SK-N-SH (cell line): ENCODE data around the gene TPRG1L. TPM values are rescaled to one million over a fixed set of nuclear protein-coding genes. Genes with fewer than 3 reads are reported as not detected.

Source experiments
- CTCF ChIA-PET: fragments of 300-600, 350-600 bp; formaldehyde crosslinking; extraction: SDS; loops from one replicate; lab custom pipeline; 2021; lab: Yijun Ruan, JAX
- POLR2A ChIA-PET: fragments of 350-600 bp; sonication (Branson Sonifier 250); formaldehyde crosslinking; extraction: SDS; loops from one replicate; lab custom pipeline; 2020; ENCODE audit warnings: antibody characterized with exemption, inconsistent platforms; lab: Yijun Ruan, JAX
- DNase-seq: peaks from one replicate; pipeline ENCODE4 v3.0.0; 2012
- H2AFZ ChIP-seq: fragments of 200-600 bp; sonication (generic); 2 replicates; pipeline ENCODE4 v1.8.1; 2016; ENCODE audit warnings: antibody characterized with exemption, mild to moderate bottlenecking, low read depth
- H3F3A ChIP-seq: fragments of 200-600 bp; sonication (generic); replicated peaks from 2 replicates; pipeline ENCODE3; 2016; ENCODE audit warnings: antibody characterized with exemption, mild to moderate bottlenecking; ENCODE audit not compliant: insufficient read depth
- H3K27ac ChIP-seq, 2 experiments: fragments of 200-500 bp in 1 of 2; fragments of 200-600 bp in 1 of 2; sonication (Bioruptor generic) in 1 of 2; sonication (generic), shearing (Covaris generic) in 1 of 2; 2 replicates each; pipeline versions ENCODE4 v1.5.1 to v1.6.1; 2014 to 2016; ENCODE audit warnings: low read depth in 2 of 2, inconsistent platforms in 1 of 2, low read length in 1 of 2, mild to moderate bottlenecking in 1 of 2, mixed read lengths in 1 of 2
- H3K27me3 ChIP-seq: fragments of 200-600 bp; sonication (generic), shearing (Covaris generic); 2 replicates; pipeline ENCODE4 v1.6.1; 2016; ENCODE audit warnings: mixed run types; ENCODE audit not compliant: insufficient read depth
- H3K36me3 ChIP-seq, 2 experiments: fragments of 200-500 bp in 1 of 2; fragments of 200-600 bp in 1 of 2; sonication (Bioruptor generic) in 1 of 2; sonication (generic) in 1 of 2; replicated peaks in 1 of 2; 2 replicates each; pipeline versions ENCODE3 to v1.5.1; 2014 to 2016; ENCODE audit warnings: low read length in 1 of 2, mild to moderate bottlenecking in 1 of 2; ENCODE audit not compliant: insufficient read depth in 2 of 2, control insufficient read depth in 1 of 2
- H3K4me1 ChIP-seq, 2 experiments: fragments of 200-500 bp in 1 of 2; fragments of 200-600 bp in 1 of 2; sonication (Bioruptor generic) in 1 of 2; sonication (generic), shearing (Covaris generic) in 1 of 2; 2 replicates each; pipeline versions ENCODE4 v1.5.1 to v1.6.1; 2014 to 2016; ENCODE audit warnings: low read depth in 1 of 2, low read length in 1 of 2, mixed run types in 1 of 2; ENCODE audit not compliant: insufficient read depth in 2 of 2, control insufficient read depth in 1 of 2
- H3K4me2 ChIP-seq: fragments of 200-600 bp; sonication (generic), shearing (Covaris generic); 2 replicates; pipeline ENCODE4 v1.6.1; 2017; ENCODE audit warnings: mixed run types
- H3K4me3 ChIP-seq, 2 experiments: fragments of 200-500 bp in 1 of 2; fragments of 200-600 bp in 1 of 2; sonication (Bioruptor generic) in 1 of 2; sonication (generic), shearing (Covaris generic) in 1 of 2; 2 replicates each; pipeline versions ENCODE4 v1.5.1 to v1.8.1; 2014 to 2016; ENCODE audit warnings: low read depth in 2 of 2, inconsistent platforms in 1 of 2, low read length in 1 of 2, mild to moderate bottlenecking in 1 of 2, mixed read lengths in 1 of 2, moderate library complexity in 1 of 2
- H3K79me2 ChIP-seq: fragments of 200-600 bp; sonication (generic); 2 replicates; pipeline ENCODE4 v1.8.1; 2017; ENCODE audit warnings: mild to moderate bottlenecking; ENCODE audit not compliant: insufficient read depth
- H3K9ac ChIP-seq: fragments of 200-600 bp; sonication (generic); 2 replicates; pipeline ENCODE4 v1.6.1; 2017; ENCODE audit warnings: mixed run types
- H3K9me2 ChIP-seq: fragments of 200-600 bp; sonication (generic); 2 replicates; pipeline ENCODE4 v1.6.1; 2017; ENCODE audit warnings: mixed run types
- H3K9me3 ChIP-seq: fragments of 200-600 bp; sonication (generic); 2 replicates; pipeline ENCODE4 v1.6.1; 2017; ENCODE audit warnings: mixed run types, mild to moderate bottlenecking, moderate library complexity
- H4K20me1 ChIP-seq: fragments of 200-600 bp; sonication (generic); 2 replicates; pipeline ENCODE4 v1.6.1; 2017; ENCODE audit warnings: mild to moderate bottlenecking, mixed run types; ENCODE audit not compliant: insufficient read depth
- EP300 ChIP-seq, 2 experiments: IDR thresholded peaks; 2 replicates each; pipeline versions ENCODE4 v1.4.0 to v1.6.1; 2012; ENCODE audit warnings: borderline replicate concordance in 1 of 2, low read depth in 1 of 2, low read length in 1 of 2
- FOXJ3 ChIP-seq: sonication (generic); formaldehyde crosslinking; IDR thresholded peaks from 2 replicates; pipeline ENCODE4 v1.5.1; 2020; ENCODE audit warnings: mild to moderate bottlenecking, missing genetic modification reagents
- JUND ChIP-seq: IDR thresholded peaks from 2 replicates; pipeline ENCODE4 v1.4.0; 2012
- MEF2A ChIP-seq: IDR thresholded peaks from 2 replicates; pipeline ENCODE4 v1.4.0; 2012; ENCODE audit warnings: low read depth, borderline replicate concordance
- MXI1 ChIP-seq: IDR thresholded peaks from 2 replicates; pipeline ENCODE4 v1.6.1; 2012; ENCODE audit warnings: mild to moderate bottlenecking, low read depth, low read length, improper control_type of control experiment
- NFIC ChIP-seq: IDR thresholded peaks from 2 replicates; pipeline ENCODE4 v1.4.0; 2012; ENCODE audit warnings: borderline replicate concordance
- POLR2AphosphoS5 ChIP-seq: IDR thresholded peaks from 2 replicates; pipeline ENCODE4 v1.6.1; 2012; ENCODE audit warnings: low read depth, low read length
- RAD21 ChIP-seq: IDR thresholded peaks from 2 replicates; pipeline ENCODE4 v1.6.1; 2012; ENCODE audit warnings: mild to moderate bottlenecking, low read length
- RXRA ChIP-seq: IDR thresholded peaks from 2 replicates; pipeline ENCODE4 v1.4.0; 2012; ENCODE audit warnings: low read depth, mild to moderate bottlenecking, borderline replicate concordance
- SMC3 ChIP-seq: IDR thresholded peaks from 2 replicates; pipeline ENCODE4 v1.6.1; 2012; ENCODE audit warnings: low read depth, low read length, improper control_type of control experiment
- TAF1 ChIP-seq: IDR thresholded peaks from 2 replicates; pipeline ENCODE4 v1.6.1; 2012; ENCODE audit warnings: low read depth, mild to moderate bottlenecking, low read length, moderate library complexity, borderline replicate concordance
- WGBS: methylation state at CpG from one replicate; pipeline ENCODE4 v1.1.6; 2017; ENCODE audit warnings: low lambda C conversion rate; 5-methylcytosine and 5-hydroxymethylcytosine counted together
- polyA plus RNA-seq, 3 experiments: library from polyadenylated mRNA; depleted of rRNA; stranded (reverse); fragments of >200 nt; gene quantifications; 2 replicates each; pipeline ENCODE4 v1.2.3, GENCODE V29; 2012
- TF ChIP-seq, protein P1 (sequence below): IDR thresholded peaks from 2 replicates; pipeline ENCODE4 v1.4.0; 2012; ENCODE audit warnings: low read depth, borderline replicate concordance
- TF ChIP-seq, protein P2 (sequence below): IDR thresholded peaks from 2 replicates; pipeline ENCODE4 v1.4.0; 2012; ENCODE audit warnings: low read depth, borderline replicate concordance
- TF ChIP-seq, protein P3 (sequence below): IDR thresholded peaks from 2 replicates; pipeline ENCODE4; 2012
- TF ChIP-seq, protein P4 (sequence below): fragments of 150-350 bp; IDR thresholded peaks from 2 replicates; pipeline ENCODE4 v1.6.1; 2016; ENCODE audit warnings: mild to moderate bottlenecking, low read depth, low read length
- TF ChIP-seq, protein P5 (sequence below): IDR thresholded peaks from 2 replicates; pipeline ENCODE4 v1.6.1; 2012; ENCODE audit warnings: mild to moderate bottlenecking, low read depth, low read length, moderate library complexity

Gene TPRG1L
- polyA plus RNA-seq, 1 of the 3 experiments (the other 2 are of a cell fraction) = 25.9 TPM

DNA sequence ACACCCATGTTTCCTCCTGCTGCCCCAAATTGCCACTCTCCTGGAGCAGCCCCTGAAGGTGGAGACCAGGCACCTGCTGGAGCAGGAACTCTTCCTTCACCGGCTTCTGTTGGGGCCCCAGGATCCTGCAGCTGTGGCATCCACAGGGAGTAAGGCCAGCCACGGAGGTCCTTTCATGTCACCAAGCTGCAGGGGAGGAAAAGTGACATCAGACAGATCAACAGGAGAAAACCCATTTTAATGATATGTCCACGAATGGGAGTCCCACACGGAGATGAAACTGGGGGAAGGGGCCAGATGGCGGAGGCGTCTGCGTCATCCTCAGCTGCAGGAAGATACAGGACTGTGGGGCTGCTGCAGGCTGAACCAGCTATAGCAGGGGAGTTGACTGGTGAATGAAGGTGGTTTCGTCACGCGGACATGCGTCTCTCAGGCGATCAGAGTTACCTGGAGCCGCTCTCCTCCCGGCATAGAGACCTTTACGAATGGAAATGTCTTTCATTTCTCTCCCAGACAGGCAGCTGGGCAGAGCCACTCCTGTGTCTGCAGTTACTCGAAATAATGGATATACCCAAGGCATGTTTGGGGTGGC, 37.4 kb downstream of the TPRG1L start (continued):
- TF ChIP-seq, protein P1, sequence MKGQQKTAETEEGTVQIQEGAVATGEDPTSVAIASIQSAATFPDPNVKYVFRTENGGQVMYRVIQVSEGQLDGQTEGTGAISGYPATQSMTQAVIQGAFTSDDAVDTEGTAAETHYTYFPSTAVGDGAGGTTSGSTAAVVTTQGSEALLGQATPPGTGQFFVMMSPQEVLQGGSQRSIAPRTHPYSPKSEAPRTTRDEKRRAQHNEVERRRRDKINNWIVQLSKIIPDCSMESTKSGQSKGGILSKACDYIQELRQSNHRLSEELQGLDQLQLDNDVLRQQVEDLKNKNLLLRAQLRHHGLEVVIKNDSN = no peak

DNA sequence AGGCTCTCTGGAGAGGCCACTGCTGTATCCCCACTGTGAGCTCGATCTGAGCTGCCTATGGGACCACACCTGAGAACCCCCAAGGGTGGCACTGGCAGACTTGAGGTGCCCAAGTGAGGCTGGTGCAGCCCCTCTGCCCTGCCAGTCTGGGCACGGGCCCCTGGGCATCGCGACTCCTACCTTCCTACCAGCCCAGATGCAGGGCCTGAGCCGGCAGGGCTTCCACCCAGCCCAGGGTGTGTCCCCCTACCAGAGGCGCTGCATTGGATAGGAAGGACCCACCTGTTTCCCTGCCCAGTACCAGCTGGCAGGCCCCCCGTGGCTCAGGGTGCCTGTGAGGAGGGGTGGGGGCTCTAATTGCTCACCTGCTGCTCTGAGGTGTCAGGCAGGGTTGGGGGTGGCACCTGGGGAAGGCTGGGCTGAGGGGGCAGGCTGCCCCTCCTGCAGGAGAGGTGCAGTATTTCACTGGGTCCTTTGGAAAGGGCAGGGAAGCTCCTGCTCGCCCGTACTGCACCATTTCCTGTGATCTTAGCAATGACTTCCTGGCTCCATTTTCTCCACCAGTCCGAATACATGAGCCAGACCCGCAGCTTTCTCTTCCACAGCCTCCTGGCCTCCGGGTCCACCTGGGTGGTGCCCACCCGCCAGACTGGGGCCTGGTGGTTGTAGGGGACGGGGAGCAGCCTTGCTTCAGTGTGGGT, 39.3 kb downstream of the TPRG1L start:
- Histone ChIP-seq H3K27ac (no peak overlapping the region; a peak in 1 of 4 replicates), H4K20me1 (no peaks in the 10 kb centered on the region), H3K4me2 (no peak overlapping the region), H3K27me3 (no peaks in the 10 kb centered on the region), H3K9ac (no peak overlapping the region), H3K9me3 (no peaks in the 10 kb centered on the region), H3K9me2 (no peaks in the 10 kb centered on the region), H3K79me2 (no peaks in the 10 kb centered on the region), H3K4me1 (peaks cover 0 to 14% of the 10 kb centered on the region in 2 experiments; a peak in 1 of 4 replicates), H3K4me3 (no peak overlapping the region), H3K36me3 (no peaks in the 10 kb centered on the region), H2AFZ (no peak overlapping the region)
- POLR2A ChIA-PET = interaction anchor here (1.1 kb wide), 1 partner anchor 11 kb away, joined by 3 read pairs; no protein-coding TSS in a partner anchor
- DNase-seq = no peak
- CTCF ChIA-PET = no interaction called here
- WGBS = 83% methylated on average over 7 of the region's 14 CpGs
- TF ChIP-seq MEF2A (no peak), RAD21 (no peak), NFIC (no peak), JUND (no peak), EP300 (IDR thresholded peaks at IDR 0.05; ENCODE audit: borderline replicate concordance in 1 of 2, low read depth in 1 of 2, low read length in 1 of 2) (no peak), POLR2AphosphoS5 (no peak), SMC3 (no peak), TAF1 (no peak), RXRA (no peak), FOXJ3 (no peak), MXI1 (no peak)
- TF ChIP-seq, protein P2, sequence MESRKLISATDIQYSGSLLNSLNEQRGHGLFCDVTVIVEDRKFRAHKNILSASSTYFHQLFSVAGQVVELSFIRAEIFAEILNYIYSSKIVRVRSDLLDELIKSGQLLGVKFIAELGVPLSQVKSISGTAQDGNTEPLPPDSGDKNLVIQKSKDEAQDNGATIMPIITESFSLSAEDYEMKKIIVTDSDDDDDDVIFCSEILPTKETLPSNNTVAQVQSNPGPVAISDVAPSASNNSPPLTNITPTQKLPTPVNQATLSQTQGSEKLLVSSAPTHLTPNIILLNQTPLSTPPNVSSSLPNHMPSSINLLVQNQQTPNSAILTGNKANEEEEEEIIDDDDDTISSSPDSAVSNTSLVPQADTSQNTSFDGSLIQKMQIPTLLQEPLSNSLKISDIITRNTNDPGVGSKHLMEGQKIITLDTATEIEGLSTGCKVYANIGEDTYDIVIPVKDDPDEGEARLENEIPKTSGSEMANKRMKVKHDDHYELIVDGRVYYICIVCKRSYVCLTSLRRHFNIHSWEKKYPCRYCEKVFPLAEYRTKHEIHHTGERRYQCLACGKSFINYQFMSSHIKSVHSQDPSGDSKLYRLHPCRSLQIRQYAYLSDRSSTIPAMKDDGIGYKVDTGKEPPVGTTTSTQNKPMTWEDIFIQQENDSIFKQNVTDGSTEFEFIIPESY = no peak
- TF ChIP-seq, protein P3, sequence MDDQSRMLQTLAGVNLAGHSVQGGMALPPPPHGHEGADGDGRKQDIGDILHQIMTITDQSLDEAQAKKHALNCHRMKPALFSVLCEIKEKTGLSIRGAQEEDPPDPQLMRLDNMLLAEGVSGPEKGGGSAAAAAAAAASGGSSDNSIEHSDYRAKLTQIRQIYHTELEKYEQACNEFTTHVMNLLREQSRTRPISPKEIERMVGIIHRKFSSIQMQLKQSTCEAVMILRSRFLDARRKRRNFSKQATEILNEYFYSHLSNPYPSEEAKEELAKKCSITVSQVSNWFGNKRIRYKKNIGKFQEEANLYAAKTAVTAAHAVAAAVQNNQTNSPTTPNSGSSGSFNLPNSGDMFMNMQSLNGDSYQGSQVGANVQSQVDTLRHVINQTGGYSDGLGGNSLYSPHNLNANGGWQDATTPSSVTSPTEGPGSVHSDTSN = no peak
- TF ChIP-seq, protein P4, sequence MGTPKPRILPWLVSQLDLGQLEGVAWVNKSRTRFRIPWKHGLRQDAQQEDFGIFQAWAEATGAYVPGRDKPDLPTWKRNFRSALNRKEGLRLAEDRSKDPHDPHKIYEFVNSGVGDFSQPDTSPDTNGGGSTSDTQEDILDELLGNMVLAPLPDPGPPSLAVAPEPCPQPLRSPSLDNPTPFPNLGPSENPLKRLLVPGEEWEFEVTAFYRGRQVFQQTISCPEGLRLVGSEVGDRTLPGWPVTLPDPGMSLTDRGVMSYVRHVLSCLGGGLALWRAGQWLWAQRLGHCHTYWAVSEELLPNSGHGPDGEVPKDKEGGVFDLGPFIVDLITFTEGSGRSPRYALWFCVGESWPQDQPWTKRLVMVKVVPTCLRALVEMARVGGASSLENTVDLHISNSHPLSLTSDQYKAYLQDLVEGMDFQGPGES = no peak
- TF ChIP-seq, protein P5, sequence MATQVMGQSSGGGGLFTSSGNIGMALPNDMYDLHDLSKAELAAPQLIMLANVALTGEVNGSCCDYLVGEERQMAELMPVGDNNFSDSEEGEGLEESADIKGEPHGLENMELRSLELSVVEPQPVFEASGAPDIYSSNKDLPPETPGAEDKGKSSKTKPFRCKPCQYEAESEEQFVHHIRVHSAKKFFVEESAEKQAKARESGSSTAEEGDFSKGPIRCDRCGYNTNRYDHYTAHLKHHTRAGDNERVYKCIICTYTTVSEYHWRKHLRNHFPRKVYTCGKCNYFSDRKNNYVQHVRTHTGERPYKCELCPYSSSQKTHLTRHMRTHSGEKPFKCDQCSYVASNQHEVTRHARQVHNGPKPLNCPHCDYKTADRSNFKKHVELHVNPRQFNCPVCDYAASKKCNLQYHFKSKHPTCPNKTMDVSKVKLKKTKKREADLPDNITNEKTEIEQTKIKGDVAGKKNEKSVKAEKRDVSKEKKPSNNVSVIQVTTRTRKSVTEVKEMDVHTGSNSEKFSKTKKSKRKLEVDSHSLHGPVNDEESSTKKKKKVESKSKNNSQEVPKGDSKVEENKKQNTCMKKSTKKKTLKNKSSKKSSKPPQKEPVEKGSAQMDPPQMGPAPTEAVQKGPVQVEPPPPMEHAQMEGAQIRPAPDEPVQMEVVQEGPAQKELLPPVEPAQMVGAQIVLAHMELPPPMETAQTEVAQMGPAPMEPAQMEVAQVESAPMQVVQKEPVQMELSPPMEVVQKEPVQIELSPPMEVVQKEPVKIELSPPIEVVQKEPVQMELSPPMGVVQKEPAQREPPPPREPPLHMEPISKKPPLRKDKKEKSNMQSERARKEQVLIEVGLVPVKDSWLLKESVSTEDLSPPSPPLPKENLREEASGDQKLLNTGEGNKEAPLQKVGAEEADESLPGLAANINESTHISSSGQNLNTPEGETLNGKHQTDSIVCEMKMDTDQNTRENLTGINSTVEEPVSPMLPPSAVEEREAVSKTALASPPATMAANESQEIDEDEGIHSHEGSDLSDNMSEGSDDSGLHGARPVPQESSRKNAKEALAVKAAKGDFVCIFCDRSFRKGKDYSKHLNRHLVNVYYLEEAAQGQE = no peak
- TF ChIP-seq, all 33 proteins: peak for 0
- no peaks in the 10 kb centered on the region for H3F3A ChIP-seq
